Measurements from ENCODE around the gene BBS1.
"Not testable (repeated sequence)": the region's sequence is repeated elsewhere in the genome, so short reads cannot be mapped to it uniquely, and the experiment has no call there.

DNA sequence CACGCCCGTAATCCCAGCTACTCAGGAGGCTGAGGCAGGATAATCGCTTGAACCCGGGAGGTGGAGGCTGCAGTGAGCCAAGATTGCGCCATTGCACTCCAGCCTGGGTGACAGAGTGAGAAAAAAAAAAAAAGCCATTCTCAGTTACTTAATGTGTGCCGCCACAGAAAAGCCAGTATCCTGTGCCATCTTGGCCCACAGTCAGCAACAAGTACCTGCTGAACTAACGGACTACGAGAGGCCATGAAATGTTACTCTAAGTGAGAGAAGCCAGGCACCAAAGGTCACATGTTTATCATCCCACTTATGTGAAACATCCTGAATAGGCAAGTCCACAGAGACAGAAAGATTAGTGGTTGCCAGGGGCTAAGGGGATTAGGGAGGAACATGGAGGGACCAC lies 30.2 kb downstream of the BBS1 start:
- TF ChIP-seq, protein P1, sequence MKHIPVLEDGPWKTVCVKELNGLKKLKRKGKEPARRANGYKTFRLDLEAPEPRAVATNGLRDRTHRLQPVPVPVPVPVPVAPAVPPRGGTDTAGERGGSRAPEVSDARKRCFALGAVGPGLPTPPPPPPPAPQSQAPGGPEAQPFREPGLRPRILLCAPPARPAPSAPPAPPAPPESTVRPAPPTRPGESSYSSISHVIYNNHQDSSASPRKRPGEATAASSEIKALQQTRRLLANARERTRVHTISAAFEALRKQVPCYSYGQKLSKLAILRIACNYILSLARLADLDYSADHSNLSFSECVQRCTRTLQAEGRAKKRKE (CRISPR knock-in tag; IDR thresholded peaks at IDR 0.05; ENCODE audit: low read depth), result not testable (repeated sequence)
- TF ChIP-seq, protein P2, sequence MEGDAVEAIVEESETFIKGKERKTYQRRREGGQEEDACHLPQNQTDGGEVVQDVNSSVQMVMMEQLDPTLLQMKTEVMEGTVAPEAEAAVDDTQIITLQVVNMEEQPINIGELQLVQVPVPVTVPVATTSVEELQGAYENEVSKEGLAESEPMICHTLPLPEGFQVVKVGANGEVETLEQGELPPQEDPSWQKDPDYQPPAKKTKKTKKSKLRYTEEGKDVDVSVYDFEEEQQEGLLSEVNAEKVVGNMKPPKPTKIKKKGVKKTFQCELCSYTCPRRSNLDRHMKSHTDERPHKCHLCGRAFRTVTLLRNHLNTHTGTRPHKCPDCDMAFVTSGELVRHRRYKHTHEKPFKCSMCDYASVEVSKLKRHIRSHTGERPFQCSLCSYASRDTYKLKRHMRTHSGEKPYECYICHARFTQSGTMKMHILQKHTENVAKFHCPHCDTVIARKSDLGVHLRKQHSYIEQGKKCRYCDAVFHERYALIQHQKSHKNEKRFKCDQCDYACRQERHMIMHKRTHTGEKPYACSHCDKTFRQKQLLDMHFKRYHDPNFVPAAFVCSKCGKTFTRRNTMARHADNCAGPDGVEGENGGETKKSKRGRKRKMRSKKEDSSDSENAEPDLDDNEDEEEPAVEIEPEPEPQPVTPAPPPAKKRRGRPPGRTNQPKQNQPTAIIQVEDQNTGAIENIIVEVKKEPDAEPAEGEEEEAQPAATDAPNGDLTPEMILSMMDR (IDR thresholded peaks at IDR 0.05), result not testable (repeated sequence)
